ENCODE data around the gene IRF2BP2.

The IRF2BP2 gene

DNA sequence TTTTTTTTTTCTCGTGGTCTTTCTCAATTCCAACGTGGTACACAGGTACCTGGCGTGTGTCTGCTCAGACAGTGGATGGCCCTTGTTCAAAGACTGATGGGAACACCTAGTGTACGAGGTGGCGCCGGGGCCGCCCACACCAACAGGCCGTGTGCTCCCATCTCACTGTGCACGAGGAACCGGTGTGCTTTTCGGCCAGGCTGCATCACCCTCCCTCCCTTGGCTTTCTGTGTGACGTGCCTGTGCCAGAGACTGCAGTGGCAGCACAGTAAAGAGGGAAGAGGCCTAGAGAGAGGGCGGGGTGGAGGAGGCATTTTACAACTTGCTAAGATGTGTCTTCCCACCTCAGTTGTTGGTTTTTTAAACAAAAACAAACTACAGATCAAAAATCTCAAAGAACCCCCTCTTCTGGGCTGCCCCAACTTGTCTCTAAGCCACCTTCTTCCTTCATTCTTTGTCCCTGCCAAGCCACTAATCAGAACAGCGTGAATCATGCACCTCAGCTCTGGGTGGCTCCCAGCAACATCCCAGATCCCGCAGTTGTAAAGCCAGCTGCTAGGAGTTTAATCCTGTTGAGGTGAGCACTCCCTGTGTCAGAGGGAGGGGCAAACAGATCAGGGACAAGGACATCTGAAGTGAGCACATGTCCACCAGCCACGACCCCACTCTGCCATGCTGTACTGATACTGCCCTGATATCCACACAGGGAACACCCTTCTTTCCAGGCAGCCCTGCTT, 20.7 kb downstream of the IRF2BP2 start:
- no peak for DNase-seq (ENCODE audit: low read depth, low spot score)
- Histone ChIP-seq H3K4me3 (no peak overlapping the region), H3K27ac (no peak overlapping the region), H3K9ac (ENCODE audit: insufficient read length) (no peak overlapping the region), H3K9me3 (ENCODE audit: low read depth, low read length) (no peaks in the 10 kb centered on the region), H3K36me3 (ENCODE audit: insufficient read depth, low read length) (no peaks in the 10 kb centered on the region)
- TF ChIP-seq POLR2AphosphoS5 (IDR thresholded peaks at IDR 0.05; ENCODE audit: borderline replicate concordance, low read depth, low read length) (no peak), EZH2 (IDR thresholded peaks at IDR 0.05) (no peak), FOXP2 (optimal IDR thresholded peaks at IDR 0.05; ENCODE audit: control extremely low read depth, extremely low read length, insufficient read depth) (no peak)

DNA sequence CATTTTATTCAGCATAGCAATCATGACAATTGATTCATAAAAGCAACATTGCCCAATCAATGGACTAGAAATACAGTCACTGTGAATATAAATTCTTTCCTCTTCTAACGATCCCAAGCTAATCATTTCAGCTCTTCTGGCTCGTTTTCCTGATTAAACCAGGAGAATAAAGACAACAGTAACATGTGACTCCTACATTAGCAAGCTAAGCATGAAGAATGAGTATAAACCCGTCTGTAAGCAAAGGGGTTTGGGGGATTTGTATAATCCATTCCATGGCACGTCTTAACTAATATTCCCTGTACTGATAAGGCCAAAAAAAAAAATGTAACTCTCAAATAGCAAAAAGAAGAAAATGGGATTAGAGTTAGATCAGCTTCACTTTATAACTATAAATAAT, 21.6 kb downstream of the IRF2BP2 start:
- no peak for DNase-seq (ENCODE audit: low read depth, low spot score)
- Histone ChIP-seq H3K27ac (no peak overlapping the region), H3K36me3 (ENCODE audit: insufficient read depth, low read length) (no peaks in the 10 kb centered on the region), H3K9ac (ENCODE audit: insufficient read length) (no peak overlapping the region), H3K9me3 (ENCODE audit: low read depth, low read length) (no peaks in the 10 kb centered on the region), H3K4me3 (no peak overlapping the region)
- TF ChIP-seq EZH2 (IDR thresholded peaks at IDR 0.05) = no peak
- no peak for TF ChIP-seq FOXP2 (optimal IDR thresholded peaks at IDR 0.05; ENCODE audit: control extremely low read depth, extremely low read length, insufficient read depth)
- no peak for TF ChIP-seq POLR2AphosphoS5 (IDR thresholded peaks at IDR 0.05; ENCODE audit: borderline replicate concordance, low read depth, low read length)

DNA sequence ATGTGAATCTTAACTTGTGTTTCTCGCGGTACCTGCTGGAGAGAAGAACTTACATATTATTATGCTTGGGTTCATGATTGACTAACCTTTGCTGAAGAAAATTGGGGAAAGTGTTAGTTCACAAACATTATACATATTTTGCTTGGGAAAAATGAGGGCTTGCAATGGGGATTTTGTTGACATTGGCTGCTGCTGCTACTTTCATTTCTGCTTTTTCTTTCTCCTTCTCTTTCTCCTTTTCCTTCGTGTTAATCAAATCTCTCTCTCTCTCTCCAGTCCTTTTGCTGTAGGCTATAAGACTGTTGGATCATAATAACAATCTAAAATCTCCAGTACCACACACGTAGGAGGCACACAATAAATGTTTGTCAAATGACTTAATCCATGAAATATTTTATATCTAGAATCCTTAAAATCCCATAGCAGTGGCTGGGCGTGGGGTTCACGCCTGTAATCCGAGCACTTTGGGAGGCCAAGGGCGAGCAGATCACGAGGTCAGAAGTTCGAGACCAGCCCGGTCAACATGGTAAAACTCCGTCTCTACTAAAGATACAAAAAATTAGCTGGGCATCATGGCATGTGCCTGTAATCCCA, 23.0 kb downstream of the IRF2BP2 start:
- Histone ChIP-seq H3K4me3 (no peak overlapping the region), H3K9ac (ENCODE audit: insufficient read length) (no peak overlapping the region), H3K9me3 (ENCODE audit: low read depth, low read length) (no peaks in the 10 kb centered on the region), H3K27ac (no peak overlapping the region), H3K36me3 (ENCODE audit: insufficient read depth, low read length) (no peaks in the 10 kb centered on the region)
- DNase-seq (ENCODE audit: low read depth, low spot score) = no peak
- no peak for TF ChIP-seq EZH2 (IDR thresholded peaks at IDR 0.05)
- TF ChIP-seq FOXP2 (optimal IDR thresholded peaks at IDR 0.05; ENCODE audit: control extremely low read depth, extremely low read length, insufficient read depth) = no peak
- TF ChIP-seq POLR2AphosphoS5 (IDR thresholded peaks at IDR 0.05; ENCODE audit: borderline replicate concordance, low read depth, low read length) = no peak

DNA sequence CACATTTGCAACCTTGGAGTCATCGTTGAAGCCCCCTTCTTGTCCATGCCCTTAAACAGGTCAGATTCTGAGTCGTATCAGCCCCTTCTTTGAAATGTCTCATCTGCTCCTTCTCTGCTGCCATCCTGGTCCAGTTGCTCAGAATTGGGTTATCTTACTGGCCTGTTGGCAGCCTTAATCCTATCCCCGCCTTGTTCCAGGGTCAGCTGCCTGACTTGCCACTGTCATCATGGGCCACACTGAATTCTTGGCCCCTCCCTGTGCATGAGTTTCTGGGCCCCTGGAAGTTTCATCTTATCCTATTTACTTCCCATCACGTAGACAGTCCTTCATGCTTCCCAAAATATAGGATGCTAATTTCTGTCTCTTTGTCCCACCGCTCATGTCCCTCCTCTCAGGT, 23.7 kb downstream of the IRF2BP2 start:
- Histone ChIP-seq H3K9ac (ENCODE audit: insufficient read length) (no peak overlapping the region), H3K27ac (no peak overlapping the region), H3K9me3 (ENCODE audit: low read depth, low read length) (no peaks in the 10 kb centered on the region), H3K4me3 (no peak overlapping the region), H3K36me3 (ENCODE audit: insufficient read depth, low read length) (no peaks in the 10 kb centered on the region)
- no peak for DNase-seq (ENCODE audit: low read depth, low spot score)
- TF ChIP-seq POLR2AphosphoS5 (IDR thresholded peaks at IDR 0.05; ENCODE audit: borderline replicate concordance, low read depth, low read length) = no peak
- no peak for TF ChIP-seq FOXP2 (optimal IDR thresholded peaks at IDR 0.05; ENCODE audit: control extremely low read depth, extremely low read length, insufficient read depth)
- TF ChIP-seq EZH2 (IDR thresholded peaks at IDR 0.05) = no peak

DNA sequence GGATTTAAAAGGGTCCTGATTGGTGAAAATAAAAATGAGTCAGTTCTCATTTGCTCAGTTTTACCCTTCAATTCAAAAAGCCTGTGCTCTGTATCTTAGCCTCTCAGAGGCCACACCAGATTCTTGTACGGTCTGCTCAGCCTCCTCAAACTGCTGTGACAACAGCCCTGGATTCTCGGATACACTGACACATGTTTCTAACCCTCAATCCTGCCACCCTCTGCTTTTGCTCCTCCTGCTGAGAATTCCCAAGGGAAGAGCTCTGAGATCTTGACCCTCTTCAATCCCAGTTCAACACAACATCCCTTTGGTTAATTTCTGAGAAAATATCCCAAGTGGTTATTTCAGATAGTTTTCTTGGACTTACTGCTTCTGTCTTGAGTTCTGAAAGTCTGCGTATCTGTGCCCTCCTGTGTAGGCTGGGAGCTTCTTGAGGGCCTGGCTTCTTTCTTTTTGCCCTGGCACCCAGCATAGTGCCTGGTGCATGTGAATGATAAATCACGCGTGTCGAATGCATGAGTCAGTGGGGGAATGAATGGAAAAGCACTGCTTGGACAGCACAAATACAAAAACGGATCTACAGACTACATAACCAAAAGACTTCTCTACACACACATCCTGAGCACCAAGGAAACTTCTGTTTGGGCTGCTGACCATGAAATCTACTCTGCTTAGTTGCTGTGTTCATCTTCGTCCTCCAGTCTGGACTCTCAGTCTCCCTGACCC, 24.5 kb downstream of the IRF2BP2 start:
- Histone ChIP-seq H3K9ac (ENCODE audit: insufficient read length) (no peak overlapping the region), H3K27ac (no peak overlapping the region), H3K36me3 (ENCODE audit: insufficient read depth, low read length) (no peaks in the 10 kb centered on the region), H3K9me3 (ENCODE audit: low read depth, low read length) (no peaks in the 10 kb centered on the region), H3K4me3 (no peak overlapping the region)
- DNase-seq (ENCODE audit: low read depth, low spot score) = no peak
- TF ChIP-seq EZH2 (IDR thresholded peaks at IDR 0.05) = no peak
- TF ChIP-seq POLR2AphosphoS5 (IDR thresholded peaks at IDR 0.05; ENCODE audit: borderline replicate concordance, low read depth, low read length) = no peak
- TF ChIP-seq FOXP2 (optimal IDR thresholded peaks at IDR 0.05; ENCODE audit: control extremely low read depth, extremely low read length, insufficient read depth) = no peak

DNA sequence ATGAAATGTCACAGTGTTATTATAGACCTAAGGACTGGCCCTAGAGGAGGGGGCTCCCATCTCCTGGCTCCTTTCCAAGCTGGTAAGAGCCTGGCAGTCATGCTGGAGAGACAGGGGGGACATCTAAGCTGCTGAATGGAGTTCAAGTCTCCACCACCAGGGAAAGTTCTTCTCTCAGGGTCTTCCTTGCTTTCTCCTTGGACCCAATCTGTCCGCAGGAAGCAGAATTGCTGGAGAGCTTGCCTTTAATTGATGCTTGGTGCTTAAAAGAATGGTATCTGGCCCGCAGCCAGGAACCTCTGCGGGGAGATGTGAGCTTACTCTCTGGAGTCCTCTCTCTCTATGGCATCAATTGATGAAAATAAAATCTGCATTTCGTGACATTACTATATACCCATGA, 25.1 kb downstream of the IRF2BP2 start:
- Histone ChIP-seq H3K9ac (ENCODE audit: insufficient read length) (no peak overlapping the region), H3K9me3 (ENCODE audit: low read depth, low read length) (no peaks in the 10 kb centered on the region), H3K27ac (no peak overlapping the region), H3K4me3 (no peak overlapping the region), H3K36me3 (ENCODE audit: insufficient read depth, low read length) (no peaks in the 10 kb centered on the region)
- TF ChIP-seq EZH2 (IDR thresholded peaks at IDR 0.05) = no peak
- TF ChIP-seq POLR2AphosphoS5 (IDR thresholded peaks at IDR 0.05; ENCODE audit: borderline replicate concordance, low read depth, low read length) = no peak
- no peak for TF ChIP-seq FOXP2 (optimal IDR thresholded peaks at IDR 0.05; ENCODE audit: control extremely low read depth, extremely low read length, insufficient read depth)
- no peak for DNase-seq (ENCODE audit: low read depth, low spot score)

DNA sequence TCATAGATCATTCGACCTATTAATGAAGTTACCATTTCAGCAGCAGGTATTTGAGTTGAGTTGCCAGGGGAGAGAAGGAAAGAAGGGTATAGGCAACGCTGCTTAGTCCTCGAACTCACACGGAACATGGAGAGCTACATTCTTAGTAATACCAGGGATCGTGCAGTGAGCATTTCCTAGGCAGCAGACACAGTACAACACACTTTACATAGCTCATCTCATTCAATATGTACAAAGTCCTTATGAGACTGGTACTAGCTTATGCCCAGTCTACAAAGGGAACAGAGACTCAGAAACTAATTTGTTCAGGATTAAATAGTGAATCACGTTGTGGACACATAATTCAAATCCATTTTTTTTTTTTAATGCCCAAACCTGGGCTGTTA, 25.6 kb downstream of the IRF2BP2 start:
- Histone ChIP-seq H3K9ac (ENCODE audit: insufficient read length) (no peak overlapping the region), H3K27ac (no peak overlapping the region), H3K4me3 (no peak overlapping the region), H3K9me3 (ENCODE audit: low read depth, low read length) (no peaks in the 10 kb centered on the region), H3K36me3 (ENCODE audit: insufficient read depth, low read length) (no peaks in the 10 kb centered on the region)
- TF ChIP-seq POLR2AphosphoS5 (IDR thresholded peaks at IDR 0.05; ENCODE audit: borderline replicate concordance, low read depth, low read length) = no peak
- no peak for DNase-seq (ENCODE audit: low read depth, low spot score)

DNA sequence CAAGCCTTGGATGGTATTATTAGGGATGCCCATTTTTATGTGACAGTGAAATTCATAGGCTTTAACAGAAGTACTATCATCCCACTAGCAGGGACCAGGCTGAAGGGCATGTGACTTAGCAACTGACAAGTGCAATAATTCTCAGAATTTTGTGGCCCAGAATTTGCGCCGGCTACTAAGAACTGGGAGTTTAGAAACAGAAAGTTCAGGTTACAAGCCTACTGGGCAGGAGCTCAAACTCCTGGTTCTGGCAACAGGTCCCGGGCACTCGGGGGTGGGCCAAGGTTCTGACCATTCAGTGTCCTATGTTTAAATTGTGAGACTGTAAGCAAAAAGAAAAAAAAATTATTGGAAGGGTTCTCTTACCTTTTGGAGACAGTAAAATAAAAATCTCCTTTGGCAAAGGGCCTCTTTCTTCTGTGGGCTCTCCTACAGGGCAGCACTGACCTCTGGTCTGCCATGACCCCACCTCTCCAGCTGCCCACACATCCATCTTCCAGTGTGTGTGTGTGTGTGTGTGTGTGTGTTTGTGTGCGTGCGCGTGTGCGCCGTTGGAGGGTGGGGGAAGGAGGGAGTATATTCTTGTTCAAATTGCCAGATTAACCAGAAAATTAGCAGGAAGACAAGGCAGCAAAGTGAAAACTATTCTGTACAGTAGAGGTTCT, 26.1 kb downstream of the IRF2BP2 start:
- Histone ChIP-seq H3K36me3 (ENCODE audit: insufficient read depth, low read length) (no peaks in the 10 kb centered on the region), H3K4me3 (no peak overlapping the region), H3K9me3 (ENCODE audit: low read depth, low read length) (no peaks in the 10 kb centered on the region), H3K27ac (no peak overlapping the region), H3K9ac (ENCODE audit: insufficient read length) (no peak overlapping the region)
- no peak for DNase-seq (ENCODE audit: low read depth, low spot score)
- TF ChIP-seq FOXP2 (optimal IDR thresholded peaks at IDR 0.05; ENCODE audit: control extremely low read depth, extremely low read length, insufficient read depth) = no peak
- TF ChIP-seq POLR2AphosphoS5 (IDR thresholded peaks at IDR 0.05; ENCODE audit: borderline replicate concordance, low read depth, low read length) = no peak
- no peak for TF ChIP-seq EZH2 (IDR thresholded peaks at IDR 0.05)

Measured in SK-N-MC (cell line).